Endothelial cell of umbilical vein (primary cell): Measurements from ENCODE around the gene PLPP3. TPM values are rescaled to one million over a fixed set of nuclear protein-coding genes. Genes with fewer than 3 reads are reported as not detected.

Source experiments
- BruUV-seq: library from RNA; stranded (reverse); fragments of 400-500 nt; replicated peaks from 2 replicates; lab custom pipeline; 2021; lab: Mats Ljungman, UMichigan
- CTCF ChIA-PET: fragments of 300-600, 350-600 bp; sonication (Branson Sonifier 250); formaldehyde crosslinking; loops from one replicate; lab custom pipeline; 2021; ENCODE audit warnings: antibody characterized with exemption, inconsistent platforms; lab: Charles Lee
- POLR2A ChIA-PET: fragments of 300-600, 350-600 bp; sonication (Branson Sonifier 250); formaldehyde crosslinking; loops from one replicate; lab custom pipeline; 2021; ENCODE audit warnings: antibody characterized with exemption, inconsistent platforms; lab: Charles Lee
- DNase-seq: peaks from one replicate; pipeline ENCODE4 v3.0.0-alpha.2; 2011; ENCODE audit warnings: low read depth, low spot score
- FAIRE-seq: peaks from 2 replicates; lab custom pipeline; 2011; peaks lifted over from hg19 to GRCh38; lab: Jason Lieb, UNC
- H2AFZ ChIP-seq: 2 replicates; pipeline ENCODE4 v1.6.0; 2012; ENCODE audit warnings: low read depth, low read length, control low read depth, inconsistent platforms
- H3K27ac ChIP-seq: 2 replicates; pipeline ENCODE4 v1.5.1; 2011; ENCODE audit warnings: low read depth, mild to moderate bottlenecking, control low read depth, low read length, moderate library complexity; ENCODE audit not compliant: insufficient read depth
- H3K27me3 ChIP-seq, 2 experiments: 2 replicates each; pipeline versions ENCODE4 v1.6.0 to v1.6.1; 2011; ENCODE audit warnings: low read length in 2 of 2, mixed read lengths in 1 of 2; ENCODE audit not compliant: control insufficient read depth in 2 of 2, insufficient read depth in 2 of 2
- H3K36me3 ChIP-seq, 2 experiments: 2 replicates in 1 of 2; 3 replicates in 1 of 2; pipeline ENCODE4 v1.5.1; 2011; ENCODE audit warnings: low read length in 2 of 2, mild to moderate bottlenecking in 1 of 2, moderate library complexity in 1 of 2; ENCODE audit not compliant: control insufficient read depth in 2 of 2, insufficient read depth in 2 of 2; ENCODE audit errors: extremely low read depth in 1 of 2
- H3K4me1 ChIP-seq: 3 replicates; pipeline ENCODE4 v1.5.1; 2011; ENCODE audit warnings: mild to moderate bottlenecking, low read length; ENCODE audit not compliant: control insufficient read depth, insufficient read depth; ENCODE audit errors: extremely low read depth
- H3K4me2 ChIP-seq: 2 replicates; pipeline ENCODE4 v1.6.1; 2011; ENCODE audit warnings: low read length, control low read depth, mixed read lengths; ENCODE audit not compliant: insufficient read depth
- H3K4me3 ChIP-seq, 3 experiments: fragments of 200-600 bp in 1 of 3; sonication (generic), shearing (Covaris generic) in 1 of 3; replicated peaks in 1 of 3; 2 replicates each; pipeline ENCODE4 v1.5.1; 2011 to 2016; ENCODE audit warnings: control low read depth in 3 of 3, low read length in 3 of 3, mild to moderate bottlenecking in 2 of 3, inconsistent platforms in 1 of 3, low read depth in 1 of 3, moderate library complexity in 1 of 3; ENCODE audit not compliant: insufficient read depth in 1 of 3
- H3K79me2 ChIP-seq: 2 replicates; pipeline ENCODE4 v1.6.0; 2012; ENCODE audit warnings: low read length, inconsistent platforms; ENCODE audit not compliant: control insufficient read depth, insufficient read depth
- H3K9ac ChIP-seq: replicated peaks from 2 replicates; pipeline ENCODE3; 2011; ENCODE audit warnings: low read length, control low read depth; ENCODE audit not compliant: insufficient read depth; ENCODE audit errors: extremely low read depth
- H3K9me1 ChIP-seq: replicated peaks from 3 replicates; pipeline ENCODE4 v1.6.0; 2011; ENCODE audit warnings: mild to moderate bottlenecking, low read length; ENCODE audit not compliant: control insufficient read depth, insufficient read depth; ENCODE audit errors: extremely low read depth
- H3K9me3 ChIP-seq: replicated peaks from 2 replicates; pipeline ENCODE4 v1.5.1; 2012; ENCODE audit warnings: low read length, inconsistent platforms; ENCODE audit not compliant: control insufficient read depth, insufficient read depth
- H4K20me1 ChIP-seq: replicated peaks from 2 replicates; pipeline ENCODE3; 2011; ENCODE audit warnings: mild to moderate bottlenecking, low read length; ENCODE audit not compliant: control insufficient read depth, insufficient read depth; ENCODE audit errors: extremely low read depth
- CTCF ChIP-seq, 2 donors: IDR thresholded peaks; 1 replicate in 1 of 2; 2 replicates in 1 of 2; pipeline ENCODE4 v1.5.1; 2011; ENCODE audit warnings: low read length in 2 of 2, mild to moderate bottlenecking in 2 of 2, moderate library complexity in 2 of 2, control low read depth in 1 of 2, inconsistent platforms in 1 of 2, low read depth in 1 of 2; ENCODE audit not compliant: insufficient read depth in 1 of 2; ENCODE audit errors: extremely low read depth in 1 of 2
- EZH2 ChIP-seq: IDR thresholded peaks from 2 replicates; pipeline ENCODE4 v1.6.1; 2012; ENCODE audit warnings: borderline replicate concordance, low read depth, mild to moderate bottlenecking, moderate library complexity, low read length, inconsistent platforms; ENCODE audit not compliant: severe bottlenecking
- FOS ChIP-seq: IDR thresholded peaks from 2 replicates; pipeline ENCODE4 v1.6.1; 2011; ENCODE audit warnings: mild to moderate bottlenecking, low read length, moderate library complexity, borderline replicate concordance; ENCODE audit not compliant: insufficient read depth
- GATA2 ChIP-seq: IDR thresholded peaks from 2 replicates; pipeline ENCODE4 v1.7.0; 2011; ENCODE audit warnings: low read depth, mild to moderate bottlenecking, moderate library complexity, mixed read lengths, low read length; ENCODE audit not compliant: insufficient read length, insufficient read depth
- JUN ChIP-seq: IDR thresholded peaks from 2 replicates; pipeline ENCODE4 v1.6.1; 2011; ENCODE audit warnings: borderline replicate concordance, low read depth; ENCODE audit not compliant: insufficient read length, insufficient read depth
- MAX ChIP-seq: IDR thresholded peaks from 2 replicates; pipeline ENCODE4 v1.6.1; 2011; ENCODE audit not compliant: insufficient read depth, insufficient read length
- MYC ChIP-seq: IDR thresholded peaks from one replicate; pipeline ENCODE4 v1.6.1; 2011; ENCODE audit warnings: mild to moderate bottlenecking, low read depth, low read length
- POLR2A ChIP-seq: IDR thresholded peaks from 2 replicates; pipeline ENCODE4 v1.6.1; 2012; ENCODE audit warnings: low read depth, mild to moderate bottlenecking, control low read depth, low read length
- POLR2AphosphoS5 ChIP-seq: IDR thresholded peaks from 2 replicates; pipeline ENCODE4 v1.6.1; 2012; ENCODE audit warnings: low read depth, mild to moderate bottlenecking, control low read depth, low read length, moderate library complexity; ENCODE audit not compliant: insufficient read depth
- dilution Hi-C: fragments of 300-500 bp; cut with MboI; formaldehyde crosslinking; loops from one replicate; pipeline ENCODE4 v1.15.0; 2019; ENCODE audit warnings: low sequenced_read_pairs; ENCODE audit not compliant: extremely low pct_ligation_motif_present
- intact Hi-C: fragments of 100-400 bp; cut with micrococcal nuclease; formaldehyde crosslinking; loops from one replicate; pipeline ENCODE4 v1.10.0; 2022
- polyA plus RNA-seq, 4 experiments: library from polyadenylated mRNA; depleted of rRNA in 3 of 4; stranded (reverse) in 3 of 4; unstranded in 1 of 4; fragments of >200 nt; gene quantifications; 2 replicates each; pipeline versions ENCODE4 v1.2.1 to v1.2.3, GENCODE V29; 2011 to 2012; ENCODE audit warnings: missing spikeins in 1 of 4
- total RNA-seq: library from RNA; stranded (reverse); gene quantifications from 2 replicates; pipeline ENCODE4 v1.2.3, GENCODE V29; 2021

PLPP3 gene
- total and polyA plus RNA-seq, 2 donors (not counting 3 experiments of a cell fraction or from before 2014, with no cell fraction given): 11.3 to 14.1 TPM

- H3K27ac ChIP-seq: no peak overlapping the region
- H3K9ac ChIP-seq: no peak overlapping the region
- H3K79me2 ChIP-seq: no peaks in the 10 kb centered on the region
- no peaks in the 10 kb centered on the region for H3K36me3 ChIP-seq
- no peaks in the 10 kb centered on the region for H3K9me3 ChIP-seq
- H3K4me2 ChIP-seq: no peak overlapping the region
- FAIRE-seq: no peak
- H3K27me3 ChIP-seq: no peaks in the 10 kb centered on the region
- intact Hi-C loops: no loop called here
- no peak for TF ChIP-seq POLR2A
- no peak for TF ChIP-seq EZH2
- TF ChIP-seq FOS: no peak
- no peak for TF ChIP-seq POLR2AphosphoS5
- TF ChIP-seq JUN: no peak
- no peak for TF ChIP-seq MAX
- no peak for TF ChIP-seq MYC
- TF ChIP-seq CTCF (IDR thresholded peaks at IDR 0.05; ENCODE audit: extremely low read depth in 1 of 2, insufficient read depth in 1 of 2, low read depth in 1 of 2, low read length in 2 of 2): no peak
- no peak for TF ChIP-seq GATA2
- no peak for DNase-seq
- no TSS peak for BruUV-seq
- no peaks in the 10 kb centered on the region for H3K9me1 ChIP-seq
- no peak overlapping the region for H3K4me3 ChIP-seq
- no peak overlapping the region for H2AFZ ChIP-seq
- POLR2A ChIA-PET: no interaction called here
- CTCF ChIA-PET: interaction anchor here (1.2 kb wide), 1 partner anchor 10 kb away, joined by 3 read pairs; no protein-coding TSS in a partner anchor
- dilution Hi-C loops: no loop called here
- peaks cover 10% of the 10 kb centered on the region for H3K4me1 ChIP-seq
- no peaks in the 10 kb centered on the region for H4K20me1 ChIP-seq
Measured at GRCh38 chr1:56462209-56462608, 117.2 kb downstream of the PLPP3 start.
